ENCODE results near the gene RPS15.

RPS15 gene

DNA sequence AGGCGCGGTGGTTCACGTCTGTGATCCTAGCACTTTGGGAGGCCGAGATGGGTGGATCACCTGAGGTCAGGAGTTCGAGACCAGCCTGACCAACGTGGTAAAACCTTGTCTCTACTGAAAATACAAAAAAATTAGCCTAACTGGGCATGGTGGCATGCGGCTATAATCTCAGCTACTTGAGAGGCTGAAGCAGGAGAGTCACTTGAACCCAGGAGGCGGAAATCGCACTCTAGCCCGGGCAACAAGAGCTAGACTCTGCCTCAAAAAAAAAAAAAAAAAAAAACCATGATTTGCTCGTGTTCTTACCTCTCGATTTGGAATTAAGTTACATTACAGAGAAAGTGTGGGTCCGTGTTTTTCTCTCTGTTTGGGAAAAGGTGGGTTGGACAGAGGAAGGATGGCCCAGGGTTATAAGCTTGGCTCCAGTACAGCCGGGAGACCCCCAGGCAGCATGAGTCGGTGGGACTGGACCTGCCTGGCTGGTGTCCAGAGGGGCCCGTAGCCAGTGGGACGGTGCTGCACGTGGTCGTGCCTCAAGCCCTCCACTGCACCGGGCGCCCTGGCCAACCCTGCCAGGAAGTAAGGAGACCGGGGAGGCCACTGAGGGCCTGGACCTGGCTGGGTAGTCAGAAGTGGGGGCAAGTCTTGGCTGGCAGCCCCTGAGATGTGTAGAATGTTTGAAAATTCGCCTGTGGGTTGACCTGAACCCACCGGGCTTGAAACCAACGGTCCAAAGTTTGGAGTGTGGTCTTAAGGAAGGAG is 3.7 kb downstream of the RPS15 start:
- H3K4me3 ChIP-seq (replicated peaks; ENCODE audit: low read depth, low read length) = no peak overlapping the region
- no peak for TF ChIP-seq CTCF (IDR thresholded peaks at IDR 0.05; ENCODE audit: low read depth, low read length, missing control alignments)
- DNase-seq (ENCODE audit: extremely low read depth, low read depth) = no peak

- peak; percentile 71 for TF ChIP-seq CTCF (IDR thresholded peaks at IDR 0.05; ENCODE audit: low read depth, low read length, missing control alignments)
- DNase-seq (ENCODE audit: extremely low read depth, low read depth) = no peak
- H3K4me3 ChIP-seq (replicated peaks; ENCODE audit: low read depth, low read length) = no peak overlapping the region
Measured at GRCh38 chr19:1445185-1445931, 7.2 kb downstream of the RPS15 start.

DNA sequence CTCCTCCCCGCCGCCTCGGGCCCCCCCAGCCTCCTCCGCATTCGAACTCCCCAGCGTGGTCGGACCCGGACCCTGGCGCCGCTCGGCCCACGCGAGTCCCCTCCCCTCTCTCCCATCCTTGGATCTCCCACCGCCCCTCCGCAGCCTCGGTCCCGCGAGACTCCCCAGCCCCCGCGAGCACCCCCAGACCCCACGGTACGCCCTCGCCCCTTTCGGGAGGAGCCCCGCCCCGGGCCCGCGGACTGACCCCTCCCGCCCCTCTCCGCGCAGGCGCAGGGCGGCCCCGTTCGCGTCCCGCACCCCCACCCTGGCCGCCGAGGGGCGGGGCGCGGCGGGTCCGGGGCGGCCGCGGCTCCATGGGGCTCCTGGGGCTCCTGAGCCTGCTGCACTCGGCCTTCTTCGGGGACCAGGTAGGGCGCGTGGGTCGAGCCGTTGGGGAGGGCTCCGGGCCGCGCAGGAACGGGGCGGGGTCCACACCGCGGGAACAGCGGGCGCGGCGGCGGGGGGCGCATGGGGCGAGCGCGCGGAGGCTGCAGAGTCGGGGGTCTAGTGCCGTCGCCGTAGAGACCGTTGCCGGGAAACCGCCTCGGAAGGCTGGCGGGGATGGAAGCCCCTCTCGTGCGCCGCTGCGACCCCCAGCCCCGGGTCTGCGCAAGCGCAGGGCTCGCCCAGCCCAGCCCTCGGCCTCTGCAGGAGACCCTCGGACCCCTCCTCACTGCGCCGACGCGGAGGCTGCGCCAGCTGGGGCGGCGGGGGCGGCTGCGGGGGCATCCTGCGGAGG is 7.9 kb downstream of the RPS15 start:
- no peak for TF ChIP-seq CTCF (IDR thresholded peaks at IDR 0.05; ENCODE audit: low read depth, low read length, missing control alignments)
- DNase-seq (ENCODE audit: extremely low read depth, low read depth) = no peak
- no peak overlapping the region for H3K4me3 ChIP-seq (replicated peaks; ENCODE audit: low read depth, low read length)

- no peak overlapping the region for H3K4me3 ChIP-seq (replicated peaks; ENCODE audit: low read depth, low read length)
- no peak for DNase-seq (ENCODE audit: extremely low read depth, low read depth)
- no peak for TF ChIP-seq CTCF (IDR thresholded peaks at IDR 0.05; ENCODE audit: low read depth, low read length, missing control alignments)
Measured at GRCh38 chr19:1446713-1447481, 8.7 kb downstream of the RPS15 start.

GRCh38 chr19:1447504-1447903 is 9.3 kb downstream of the RPS15 start:
- no peak overlapping the region for H3K4me3 ChIP-seq (replicated peaks; ENCODE audit: low read depth, low read length)
- no peak for TF ChIP-seq CTCF (IDR thresholded peaks at IDR 0.05; ENCODE audit: low read depth, low read length, missing control alignments)
- DNase-seq (ENCODE audit: extremely low read depth, low read depth) = no peak

DNA sequence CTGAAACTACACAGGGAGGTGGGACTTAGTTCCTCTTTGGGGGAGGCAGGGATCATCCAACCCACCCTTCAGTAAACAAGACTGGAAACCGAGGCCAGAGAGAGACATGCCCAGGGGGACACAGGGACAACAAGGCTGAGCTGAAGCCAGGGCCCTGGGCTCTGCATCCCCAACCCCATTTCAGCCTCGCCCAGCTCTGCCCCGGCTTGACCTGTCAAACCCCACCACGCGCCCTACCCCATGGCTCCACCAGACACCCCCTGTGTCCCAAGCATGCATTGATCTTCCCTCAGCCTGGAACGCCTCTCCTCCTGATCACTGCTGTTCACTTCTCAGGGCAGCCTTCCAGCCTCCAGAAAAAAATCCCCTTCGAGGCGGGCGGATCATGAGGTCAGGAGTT is 9.7 kb downstream of the RPS15 start:
- no peak for DNase-seq (ENCODE audit: extremely low read depth, low read depth)
- no peak for TF ChIP-seq CTCF (IDR thresholded peaks at IDR 0.05; ENCODE audit: low read depth, low read length, missing control alignments)

More for the DNA sequence above, 9.7 kb downstream of the RPS15 start:
- H3K4me3 ChIP-seq (replicated peaks; ENCODE audit: low read depth, low read length) = no peak overlapping the region
